Renal cortical epithelial cell (primary cell): ENCODE data around the gene SAP30BP. TPM values are rescaled to one million over a fixed set of nuclear protein-coding genes. Genes with fewer than 3 reads are reported as not detected.

Experiments used
- DNase-seq: peaks from one replicate; pipeline ENCODE4 v3.0.0-alpha.2; 2011; ENCODE audit warnings: low read depth
- total RNA-seq: library from RNA; depleted of rRNA; stranded (reverse); fragments of >200 nt; gene quantifications from 2 replicates; pipeline ENCODE4 v1.2.3, GENCODE V29; 2014

Gene SAP30BP
- total RNA-seq, 1 donor from 2014 or later, result 55.6 TPM

- no peak for DNase-seq
Measured at GRCh38 chr17:75646638-75646992, 20.5 kb upstream of the SAP30BP start.

- no peak for DNase-seq
Measured at GRCh38 chr17:75647061-75647460, 20.1 kb upstream of the SAP30BP start.

GRCh38 chr17:75647921-75648320 is 19.2 kb upstream of the SAP30BP start:
- no peak for DNase-seq

- no peak for DNase-seq
Measured at GRCh38 chr17:75649687-75650086, 17.5 kb upstream of the SAP30BP start.

GRCh38 chr17:75650874-75651273 is 16.3 kb upstream of the SAP30BP start:
- DNase-seq, result no peak

- no peak for DNase-seq
Measured at GRCh38 chr17:75652341-75652740, 14.8 kb upstream of the SAP30BP start.

- DNase-seq, result no peak
Measured at GRCh38 chr17:75652934-75653549, 14.1 kb upstream of the SAP30BP start.

GRCh38 chr17:75654176-75654575 is 13.0 kb upstream of the SAP30BP start:
- DNase-seq, result no peak

- no peak for DNase-seq
Measured at GRCh38 chr17:75658237-75658636, 8.9 kb upstream of the SAP30BP start.

- no peak for DNase-seq
Measured at GRCh38 chr17:75661531-75661930, 5.6 kb upstream of the SAP30BP start.

GRCh38 chr17:75662511-75662910 is 4.6 kb upstream of the SAP30BP start:
- DNase-seq, result no peak

GRCh38 chr17:75664099-75664549 is 3.0 kb upstream of the SAP30BP start:
- no peak for DNase-seq

GRCh38 chr17:75665981-75666380 is 1.2 kb upstream of the SAP30BP start:
- DNase-seq, result no peak

GRCh38 chr17:75667825-75668224 is 687 bp downstream of the SAP30BP start:
- DNase-seq, result no peak

- no peak for DNase-seq
Measured at GRCh38 chr17:75668489-75668888, 1.4 kb downstream of the SAP30BP start.

- DNase-seq, result no peak
Measured at GRCh38 chr17:75670868-75671267, 3.7 kb downstream of the SAP30BP start.

GRCh38 chr17:75672011-75672410 is 4.9 kb downstream of the SAP30BP start:
- DNase-seq, result no peak

GRCh38 chr17:75673487-75673886 is 6.3 kb downstream of the SAP30BP start:
- DNase-seq, result no peak

GRCh38 chr17:75676461-75676860 is 9.3 kb downstream of the SAP30BP start:
- DNase-seq, result no peak

GRCh38 chr17:75679706-75680211 is 12.6 kb downstream of the SAP30BP start:
- DNase-seq, result no peak

- DNase-seq, result no peak
Measured at GRCh38 chr17:75680431-75680830, 13.3 kb downstream of the SAP30BP start.

- peak; percentile 32 for DNase-seq
Measured at GRCh38 chr17:75681289-75681688, 14.2 kb downstream of the SAP30BP start.

GRCh38 chr17:75683583-75683982 is 16.4 kb downstream of the SAP30BP start:
- peak; percentile 76 for DNase-seq

GRCh38 chr17:75684249-75684648 is 17.1 kb downstream of the SAP30BP start:
- peak; percentile 58 for DNase-seq
